GM20000 (cell line): ENCODE data around the gene MVB12A.

ENCODE experiments used
- DNase-seq: peaks from one replicate; pipeline ENCODE4 v3.0.0; 2012; ENCODE audit warnings: low spot score
- TF ChIP-seq, protein P1 (sequence below): IDR thresholded peaks from 2 replicates; pipeline ENCODE4 v1.5.1; 2012; ENCODE audit warnings: mild to moderate bottlenecking, control low read depth; ENCODE audit errors: extremely low read depth, missing control alignments

Gene MVB12A

DNA sequence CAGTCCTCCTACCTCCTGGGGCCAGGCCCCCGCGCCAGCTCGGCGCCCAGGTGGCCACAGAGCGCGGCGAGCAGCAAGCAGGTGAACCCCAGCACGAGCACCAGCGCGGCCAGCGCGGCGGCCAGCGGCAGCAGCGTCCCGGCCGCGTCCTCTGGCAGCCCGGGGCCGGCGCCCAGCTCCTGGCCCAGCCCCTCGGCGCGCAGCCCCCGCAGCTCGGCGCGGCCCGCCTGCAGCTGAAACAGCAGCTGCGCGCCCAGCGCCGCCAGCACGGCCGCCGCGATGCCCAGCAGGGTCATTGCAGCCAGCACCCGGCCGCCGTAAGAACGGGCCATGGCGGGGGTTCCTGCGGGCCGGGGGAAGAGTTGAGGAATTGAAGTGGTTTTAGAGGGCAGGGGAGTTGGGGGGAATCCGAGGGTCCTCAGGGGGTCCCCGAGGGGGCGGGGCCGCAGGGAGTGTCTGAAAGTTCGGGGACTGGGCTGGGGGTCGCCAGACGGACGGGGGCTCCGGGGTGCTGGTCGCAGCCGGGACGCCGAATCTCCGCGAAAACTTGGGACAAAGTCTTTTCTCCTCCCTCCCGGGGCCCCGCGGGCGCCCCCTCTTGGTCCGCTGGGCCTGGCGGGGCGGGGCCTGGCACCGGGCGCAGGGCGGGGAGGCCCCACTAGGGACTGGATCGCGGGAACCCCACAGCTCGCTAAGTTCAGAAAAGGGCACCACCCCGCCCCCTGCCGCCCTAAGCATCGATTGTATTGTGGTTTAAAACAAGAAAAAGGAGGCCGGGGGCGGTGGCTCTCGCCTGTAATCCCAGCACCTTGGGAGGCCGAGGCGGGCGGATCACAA is 28.5 kb downstream of the MVB12A start, which contains the start of gene TMEM221:
TSS of gene TMEM221 (minus strand) at position 538 of the 837 bp plus-strand sequence. CDS start at position 332, 206 bp downstream.
- peak; percentile 84 for DNase-seq
- TF ChIP-seq, protein P1, sequence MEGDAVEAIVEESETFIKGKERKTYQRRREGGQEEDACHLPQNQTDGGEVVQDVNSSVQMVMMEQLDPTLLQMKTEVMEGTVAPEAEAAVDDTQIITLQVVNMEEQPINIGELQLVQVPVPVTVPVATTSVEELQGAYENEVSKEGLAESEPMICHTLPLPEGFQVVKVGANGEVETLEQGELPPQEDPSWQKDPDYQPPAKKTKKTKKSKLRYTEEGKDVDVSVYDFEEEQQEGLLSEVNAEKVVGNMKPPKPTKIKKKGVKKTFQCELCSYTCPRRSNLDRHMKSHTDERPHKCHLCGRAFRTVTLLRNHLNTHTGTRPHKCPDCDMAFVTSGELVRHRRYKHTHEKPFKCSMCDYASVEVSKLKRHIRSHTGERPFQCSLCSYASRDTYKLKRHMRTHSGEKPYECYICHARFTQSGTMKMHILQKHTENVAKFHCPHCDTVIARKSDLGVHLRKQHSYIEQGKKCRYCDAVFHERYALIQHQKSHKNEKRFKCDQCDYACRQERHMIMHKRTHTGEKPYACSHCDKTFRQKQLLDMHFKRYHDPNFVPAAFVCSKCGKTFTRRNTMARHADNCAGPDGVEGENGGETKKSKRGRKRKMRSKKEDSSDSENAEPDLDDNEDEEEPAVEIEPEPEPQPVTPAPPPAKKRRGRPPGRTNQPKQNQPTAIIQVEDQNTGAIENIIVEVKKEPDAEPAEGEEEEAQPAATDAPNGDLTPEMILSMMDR = peak; percentile 52

DNA sequence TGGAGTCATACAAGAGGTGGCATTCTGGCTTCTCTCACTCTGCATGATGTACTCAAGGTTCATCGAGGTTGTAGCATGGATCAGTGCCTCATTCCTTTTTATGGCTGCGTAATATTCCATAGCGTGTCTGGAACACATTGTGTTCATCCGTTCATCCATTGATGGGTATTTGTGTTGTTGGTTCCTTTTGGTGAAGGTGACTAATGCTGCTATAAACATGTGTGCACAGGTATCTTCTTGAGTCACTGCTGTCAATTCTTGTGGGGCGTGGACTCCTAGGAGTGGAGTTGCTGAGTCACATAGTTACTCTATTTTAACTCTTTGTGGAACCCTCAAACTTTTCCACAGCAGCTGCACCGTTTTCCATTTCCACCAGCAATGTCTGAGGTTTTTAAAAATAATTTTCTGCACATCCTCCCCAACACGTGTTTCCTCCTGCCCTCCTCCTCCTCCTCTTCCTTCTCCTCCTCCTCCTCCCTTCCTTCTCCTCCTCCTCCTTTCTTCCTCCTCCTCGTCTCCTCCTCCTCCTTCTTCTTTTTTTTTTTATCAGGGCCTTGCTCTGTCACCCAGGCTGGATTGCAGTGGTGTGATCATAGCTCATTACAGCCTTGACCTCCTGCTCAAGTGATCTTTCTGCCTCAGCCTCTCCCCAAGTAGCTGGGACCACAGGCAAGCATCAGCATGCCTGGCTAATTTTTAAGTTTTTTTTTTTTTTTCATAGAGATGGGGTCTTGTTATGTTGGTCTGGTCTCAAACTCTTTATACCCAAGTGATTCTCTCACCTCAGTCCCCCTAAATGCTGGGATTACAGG is 30.6 kb downstream of the MVB12A start:
- DNase-seq = peak; percentile 51
- TF ChIP-seq, protein P1 = no peak

DNA sequence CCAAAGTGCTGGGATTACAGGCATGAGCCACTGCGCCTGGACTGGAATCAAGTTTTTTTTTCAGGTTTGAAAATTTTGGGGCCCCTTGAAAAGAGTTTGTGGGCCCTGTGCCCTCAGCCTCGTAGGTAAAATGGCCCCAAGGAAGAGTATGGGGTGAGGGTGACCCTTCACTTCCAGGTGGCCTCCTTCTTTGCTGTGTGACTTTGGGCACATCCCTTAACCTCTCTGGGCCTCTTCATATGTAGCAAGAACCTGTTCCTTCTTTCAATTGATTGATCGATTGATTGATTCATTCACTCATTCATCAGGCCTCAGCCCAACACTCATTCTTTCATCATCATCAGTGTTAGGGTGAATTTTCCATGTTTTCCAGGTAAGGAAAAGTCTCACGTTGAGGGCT is 32.0 kb downstream of the MVB12A start:
- no peak for DNase-seq
- TF ChIP-seq, protein P1 = no peak

DNA sequence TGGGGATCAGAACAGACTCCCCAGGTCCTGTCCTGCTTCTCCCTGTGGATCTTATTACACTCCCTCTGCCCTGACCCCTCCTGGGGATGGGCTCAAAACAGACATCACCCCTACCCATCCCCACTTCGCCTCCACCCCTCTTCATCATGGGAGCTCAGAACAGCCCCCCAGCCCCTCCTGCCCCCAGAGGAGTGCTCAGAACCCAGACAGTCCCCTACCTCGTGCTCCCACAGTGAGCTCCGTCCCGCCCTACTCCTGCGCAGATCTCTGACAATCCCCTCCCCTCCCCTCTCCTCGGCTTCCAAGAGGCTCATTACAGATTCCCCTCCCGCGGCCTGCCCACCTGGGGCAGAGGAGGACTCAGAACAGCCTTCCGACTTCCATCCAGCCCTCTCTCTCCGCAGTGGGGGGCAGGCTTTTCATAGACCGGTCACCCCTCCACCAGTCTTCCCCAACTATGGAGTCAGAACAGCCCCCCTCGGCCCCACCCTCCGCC is 34.8 kb downstream of the MVB12A start:
- TF ChIP-seq, protein P1 = no peak
- DNase-seq = peak; percentile 28

DNA sequence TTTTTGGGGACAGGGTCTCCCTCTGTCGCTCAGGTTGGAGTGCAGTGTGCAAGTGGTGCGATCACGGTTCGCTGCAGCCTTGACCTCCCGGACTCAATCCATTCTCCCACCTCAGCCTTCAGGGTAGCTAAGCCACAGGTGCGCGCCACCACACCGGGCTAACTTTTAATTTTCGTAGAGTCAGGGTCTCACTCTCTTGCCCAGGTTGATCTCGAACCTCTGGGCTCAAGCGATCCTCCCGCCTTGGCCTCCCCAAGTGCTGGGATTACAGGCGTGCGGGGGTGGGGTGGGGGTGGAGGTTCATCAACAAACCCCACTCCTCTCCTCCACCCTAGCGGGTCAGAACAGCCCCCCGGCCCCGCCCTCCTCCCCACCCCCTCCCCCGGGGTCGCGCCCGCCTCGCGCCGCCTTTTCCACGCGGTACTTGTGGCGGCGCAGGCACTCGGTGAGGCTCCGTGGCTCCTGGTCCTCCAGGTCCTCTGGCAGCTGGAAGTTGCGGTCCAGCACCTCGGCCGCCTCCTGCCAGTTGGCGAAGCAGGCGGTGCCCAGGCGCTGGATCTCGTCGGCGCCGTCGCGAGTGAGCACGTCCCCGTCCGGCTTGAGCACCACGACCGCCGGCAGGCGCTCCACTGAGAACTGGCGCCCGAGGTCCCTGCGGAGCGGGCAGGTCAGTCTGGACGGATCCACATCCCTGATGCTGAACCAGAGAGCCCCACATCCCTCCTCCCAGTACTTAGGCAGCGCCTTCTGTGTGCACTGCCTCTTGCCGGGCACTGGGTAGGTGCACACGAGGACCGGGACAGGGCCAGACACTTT is 35.7 kb downstream of the MVB12A start:
- TF ChIP-seq, protein P1 = no peak
- DNase-seq = no peak

DNA sequence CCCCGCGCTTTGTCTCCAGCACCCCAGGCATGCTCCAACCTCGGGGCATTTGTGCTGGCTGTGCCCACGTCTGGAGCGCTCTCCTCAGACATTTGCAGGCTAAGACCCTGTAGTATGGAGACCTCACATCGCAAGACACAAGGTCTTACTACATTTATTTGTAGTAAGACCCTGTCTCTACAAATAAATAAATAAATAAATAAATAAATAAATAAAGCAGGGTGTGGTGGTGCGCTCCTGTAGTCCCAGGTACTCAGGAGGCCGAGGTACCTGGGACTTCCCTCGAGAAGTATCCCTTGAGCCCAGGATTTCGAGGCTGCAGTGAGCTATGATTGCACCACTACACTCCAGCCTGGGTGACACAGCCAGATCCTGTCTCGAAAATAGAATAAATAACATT is 36.3 kb downstream of the MVB12A start:
- no peak for DNase-seq
- TF ChIP-seq, protein P1 = no peak
